ENCODE measurements around the gene HDAC6.
"Not testable (repeated sequence)": the region's sequence is repeated elsewhere in the genome, so short reads cannot be mapped to it uniquely, and the experiment has no call there.

Gene HDAC6

DNA sequence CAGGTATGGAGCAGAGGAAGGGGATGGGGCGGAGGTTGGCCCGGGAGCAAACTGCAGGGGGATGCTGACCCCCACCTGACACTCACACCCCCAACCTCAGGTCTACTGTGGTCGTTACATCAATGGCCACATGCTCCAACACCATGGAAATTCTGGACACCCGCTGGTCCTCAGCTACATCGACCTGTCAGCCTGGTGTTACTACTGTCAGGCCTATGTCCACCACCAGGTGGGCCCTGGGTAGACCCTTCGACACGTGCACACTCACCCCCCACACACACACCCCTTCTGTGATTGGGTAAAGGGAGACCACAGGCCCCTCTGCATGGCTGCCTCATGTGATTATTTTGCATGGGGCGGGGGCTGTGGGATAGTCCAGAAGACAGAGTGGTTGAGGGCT lies 22.2 kb downstream of the HDAC6 start:
- DNase-seq (ENCODE audit: low read depth in 3 of 3, low spot score in 1 of 3): no peak

DNA sequence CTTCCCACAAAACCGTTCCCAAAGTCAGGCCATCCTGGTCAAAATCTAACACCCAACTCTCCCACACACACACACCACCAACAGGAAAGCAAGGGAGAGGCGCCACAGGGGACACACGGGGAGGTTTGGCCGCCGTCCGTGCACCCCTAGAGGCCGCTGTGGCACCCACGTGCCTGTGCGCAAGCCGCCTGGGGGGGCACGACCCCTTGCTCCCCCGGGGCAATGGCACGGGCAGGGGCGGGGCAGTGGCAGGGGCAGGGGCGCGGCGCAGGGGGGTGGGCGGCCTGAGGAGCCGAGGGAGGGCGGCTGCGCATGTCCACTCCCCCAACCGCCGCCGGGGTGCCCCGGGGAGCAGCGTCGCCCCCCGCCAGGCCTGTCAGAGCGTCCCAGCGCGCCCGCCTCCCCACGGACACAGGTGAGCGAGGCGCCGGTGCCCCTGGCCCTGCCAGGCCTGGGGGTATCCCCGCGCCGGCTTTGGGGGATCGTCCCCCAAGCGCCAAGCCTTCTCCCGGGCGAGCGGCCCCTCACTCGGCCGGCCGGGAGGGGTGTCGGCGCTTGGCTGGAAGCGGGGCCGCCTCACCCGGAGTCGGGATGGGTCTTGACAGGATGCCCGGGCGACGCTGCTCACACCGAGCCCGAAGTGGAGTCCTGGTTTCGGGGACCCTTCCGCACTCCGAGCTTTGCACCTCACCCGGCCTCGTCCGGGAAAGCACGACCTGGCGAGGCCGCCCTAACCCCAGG lies 24.4 kb downstream of the HDAC6 start, which contains the start of gene ERAS:
TSS of gene ERAS (plus strand) at position 379 of the 741 bp plus-strand sequence. CDS start 2,611 bp downstream, outside the sequence.
- DNase-seq (ENCODE audit: low read depth in 3 of 3, low spot score in 1 of 3): no peak

DNA sequence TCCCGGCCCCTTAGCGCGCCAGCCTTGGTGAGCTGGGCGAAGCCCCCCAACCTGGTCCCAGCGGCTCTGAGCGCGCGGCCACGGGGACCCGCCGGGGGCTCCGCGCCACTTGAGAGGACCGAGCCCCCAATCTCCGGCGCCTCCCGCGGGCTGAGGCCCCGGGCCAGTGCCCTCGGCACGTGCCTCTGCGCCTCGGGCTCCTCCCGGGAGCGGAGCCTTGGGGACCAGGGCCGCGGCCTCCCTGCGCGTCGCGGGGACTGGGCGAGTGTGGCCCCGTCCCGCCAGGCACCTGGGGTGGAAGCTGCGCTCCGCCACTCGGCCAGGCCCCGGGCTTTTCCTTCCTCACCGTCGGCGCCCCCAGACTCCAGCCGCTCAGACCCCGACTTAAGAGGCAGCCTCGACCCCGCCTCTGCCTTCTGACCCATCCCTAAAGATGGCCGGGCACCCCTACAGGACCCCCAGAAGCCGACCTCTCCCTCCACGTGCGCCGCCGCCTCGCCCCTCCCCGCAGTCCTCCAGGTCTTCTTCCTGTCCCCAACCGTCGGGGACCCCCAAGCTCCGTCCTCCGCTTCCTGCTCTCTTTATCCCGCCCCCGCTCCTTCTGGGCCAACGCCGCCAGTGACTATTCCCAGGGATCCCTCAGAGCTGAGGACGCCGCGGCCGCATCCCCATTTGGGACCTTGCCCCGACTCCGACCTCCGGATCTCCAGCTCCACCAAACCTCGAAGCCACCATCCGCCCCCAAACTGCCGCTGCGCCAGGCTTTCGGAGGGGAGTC lies 25.2 kb downstream of the HDAC6 start:
- DNase-seq (ENCODE audit: low read depth in 3 of 3, low spot score in 1 of 3): no peak

DNA sequence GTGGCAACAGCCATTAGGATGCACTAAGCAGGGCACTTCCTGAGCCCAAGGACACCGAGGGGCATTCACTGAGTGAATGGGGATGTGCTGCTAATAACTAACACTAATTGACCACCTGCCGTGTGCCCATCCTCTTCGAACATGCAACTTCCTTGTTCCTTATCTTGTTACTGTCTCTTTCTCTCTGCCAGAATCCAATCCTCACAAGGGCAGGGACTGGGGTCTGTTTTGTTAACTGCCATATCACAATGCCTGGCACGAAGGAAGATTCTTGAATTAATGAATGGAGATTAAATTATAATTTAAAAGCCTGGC lies 25.7 kb downstream of the HDAC6 start:
- no peak for DNase-seq (ENCODE audit: low read depth in 3 of 3, low spot score in 1 of 3)

DNA sequence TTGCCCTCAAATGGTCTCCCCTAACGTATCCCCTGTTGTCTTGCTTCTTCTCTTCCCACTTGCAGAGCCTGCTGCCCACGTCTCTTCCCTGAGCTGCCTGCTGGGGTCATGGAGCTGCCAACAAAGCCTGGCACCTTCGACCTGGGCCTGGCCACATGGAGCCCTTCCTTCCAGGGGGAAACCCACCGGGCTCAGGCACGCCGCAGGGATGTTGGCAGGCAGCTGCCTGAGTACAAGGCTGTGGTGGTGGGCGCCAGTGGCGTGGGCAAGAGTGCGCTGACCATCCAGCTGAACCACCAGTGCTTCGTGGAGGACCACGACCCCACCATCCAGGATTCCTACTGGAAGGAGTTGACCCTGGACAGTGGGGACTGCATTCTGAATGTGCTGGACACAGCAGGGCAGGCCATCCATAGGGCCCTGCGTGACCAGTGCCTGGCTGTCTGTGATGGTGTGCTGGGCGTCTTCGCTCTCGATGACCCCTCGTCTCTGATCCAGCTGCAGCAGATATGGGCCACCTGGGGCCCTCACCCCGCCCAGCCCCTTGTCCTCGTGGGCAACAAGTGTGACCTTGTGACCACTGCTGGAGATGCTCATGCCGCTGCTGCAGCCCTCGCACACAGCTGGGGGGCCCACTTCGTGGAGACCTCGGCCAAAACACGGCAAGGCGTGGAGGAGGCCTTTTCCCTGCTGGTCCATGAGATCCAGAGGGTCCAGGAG lies 27.3 kb downstream of the HDAC6 start:
- DNase-seq (ENCODE audit: low read depth in 3 of 3, low spot score in 1 of 3): no peak

DNA sequence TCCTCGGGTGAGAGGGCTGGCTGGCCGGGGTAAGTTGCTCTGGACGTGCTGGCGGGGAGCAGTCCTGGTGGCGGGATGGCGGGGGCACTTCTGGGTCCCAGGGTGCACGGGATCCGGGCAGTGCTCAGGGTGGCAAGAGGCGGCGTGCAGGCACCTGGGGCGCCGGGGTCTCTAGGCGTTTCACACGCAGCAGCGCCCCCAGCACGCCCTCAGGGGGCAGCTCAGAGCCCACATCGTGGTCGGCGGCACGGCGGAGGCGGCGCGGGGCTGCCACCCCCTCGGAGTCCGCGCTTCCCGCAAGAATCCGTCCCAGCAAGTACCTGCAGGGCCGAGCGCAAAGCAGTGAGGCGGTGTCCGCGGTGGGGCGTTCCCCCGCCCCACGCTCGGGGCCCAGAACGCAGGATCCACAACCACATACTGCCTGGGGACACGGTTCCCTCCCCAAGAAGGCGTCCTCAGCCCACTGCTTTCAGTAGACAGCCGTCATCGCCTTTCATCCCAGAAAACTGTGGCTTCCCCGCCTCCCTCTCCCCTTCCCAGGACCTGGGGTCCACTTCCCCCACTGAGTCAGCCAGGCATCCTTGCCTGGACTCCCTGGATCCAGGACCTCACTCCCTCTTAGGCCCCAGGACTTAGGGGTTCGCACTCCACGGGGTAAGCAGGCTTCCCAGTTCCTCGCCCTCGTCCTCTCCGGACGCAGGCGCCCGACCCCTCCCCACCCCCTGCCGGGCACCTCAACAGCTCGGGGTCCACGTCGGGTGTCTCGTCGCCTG lies 29.5 kb downstream of the HDAC6 start:
- no peak for DNase-seq (ENCODE audit: low read depth in 3 of 3, low spot score in 1 of 3)

DNA sequence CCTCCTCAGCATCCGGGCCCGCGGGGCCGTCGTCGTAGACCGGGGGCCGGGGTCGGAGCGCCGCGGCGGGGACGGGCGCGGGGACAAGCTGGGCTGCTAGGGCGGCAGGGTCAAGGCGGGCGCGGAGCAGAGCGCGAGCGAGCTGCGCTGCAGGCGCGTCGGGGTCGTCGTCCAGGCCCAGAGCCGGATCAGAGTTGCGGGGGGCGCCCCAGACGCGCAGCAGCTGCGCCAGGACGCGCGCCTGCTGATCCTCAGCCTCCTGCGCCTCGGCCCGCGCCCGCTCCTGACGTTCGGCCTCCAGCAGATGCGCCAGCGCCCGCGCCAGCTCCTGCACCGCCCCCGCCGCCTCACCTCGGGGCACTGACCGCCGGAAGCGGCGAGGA lies 30.0 kb downstream of the HDAC6 start:
- no peak for DNase-seq (ENCODE audit: low read depth in 3 of 3, low spot score in 1 of 3)

DNA sequence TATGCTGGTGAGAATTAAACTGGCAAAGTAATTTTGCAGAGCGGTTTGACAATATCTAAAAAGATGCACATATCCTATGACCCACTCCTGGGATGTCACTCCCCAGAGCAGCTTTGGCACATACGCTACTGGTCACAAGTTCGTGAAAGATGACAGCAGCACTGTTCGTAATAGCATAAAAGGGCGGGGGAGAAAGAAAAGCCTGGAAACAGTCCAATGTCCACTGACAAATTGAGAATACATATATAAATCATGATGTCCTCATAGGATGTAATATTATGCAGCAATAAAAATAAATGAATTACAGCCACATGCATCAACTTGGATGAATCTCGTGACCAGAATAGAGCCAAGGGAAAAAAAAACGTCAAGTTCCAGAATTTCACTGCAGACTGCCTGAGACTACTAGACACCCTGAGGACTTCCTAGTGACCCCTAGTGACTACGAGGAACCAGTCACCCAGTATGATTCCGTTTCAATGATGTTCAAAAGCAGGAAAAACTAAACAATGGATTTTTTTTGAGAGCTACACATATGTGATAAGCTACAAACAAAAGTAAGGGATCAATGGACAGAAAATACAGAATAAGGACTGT lies 31.8 kb downstream of the HDAC6 start:
- no peak for DNase-seq (ENCODE audit: low read depth in 3 of 3, low spot score in 1 of 3)

DNA sequence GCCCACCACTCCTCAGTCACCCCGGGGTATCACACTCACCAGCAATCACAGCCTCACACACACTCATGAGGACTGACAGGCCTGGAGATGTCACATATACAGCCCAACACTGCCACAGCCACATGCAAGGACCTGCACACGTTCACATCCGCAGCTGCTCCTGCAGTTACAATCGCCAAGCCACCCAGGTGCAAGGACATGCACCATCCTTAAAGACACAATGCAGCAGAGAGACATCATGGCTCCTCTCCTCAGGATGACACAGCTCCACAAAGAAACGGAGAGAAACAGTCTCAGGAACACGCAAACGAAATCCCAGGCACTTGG lies 32.5 kb downstream of the HDAC6 start:
- DNase-seq (ENCODE audit: low read depth in 3 of 3, low spot score in 1 of 3): no peak

DNA sequence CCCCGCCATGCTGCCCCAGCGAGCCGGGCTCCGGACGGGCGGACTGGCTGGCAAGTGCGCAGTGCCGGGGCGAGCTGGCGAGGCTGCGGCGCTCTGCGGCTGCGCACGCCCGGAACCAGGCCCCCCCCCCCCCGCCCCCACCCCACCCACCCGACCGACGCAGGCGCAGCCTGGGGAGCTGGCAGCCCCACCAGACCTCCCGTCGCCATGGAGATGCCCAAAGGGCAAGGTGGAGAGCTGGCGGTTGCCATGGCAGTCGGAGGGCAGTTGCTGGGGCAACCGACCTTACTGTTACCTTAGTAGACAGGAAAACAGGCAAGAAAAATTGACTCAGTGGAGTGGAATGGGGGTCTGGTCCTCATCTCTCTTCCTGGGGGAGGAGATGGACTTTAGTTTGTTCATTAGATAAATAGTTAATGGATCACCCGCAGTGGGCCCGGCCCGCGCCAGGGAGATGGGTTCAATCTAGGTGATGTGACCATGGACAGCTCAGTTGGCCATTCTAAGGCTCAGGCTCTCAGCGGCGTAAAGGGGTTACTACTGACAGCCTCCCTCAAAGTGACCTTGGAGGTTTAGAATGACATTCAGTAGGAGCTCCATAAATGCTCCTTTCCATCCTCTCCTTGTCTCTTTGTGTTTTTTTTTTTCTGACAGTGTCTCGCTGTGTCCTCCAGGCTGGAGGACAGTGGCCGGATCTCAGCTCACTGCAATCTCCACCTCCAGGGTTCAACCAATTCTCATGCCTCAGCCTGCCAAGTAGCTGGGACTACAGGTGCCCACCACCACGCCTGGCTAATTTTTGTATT lies 33.9 kb downstream of the HDAC6 start, which contains the start of gene PCSK1N:
TSS of gene PCSK1N (minus strand) at position 87 of the 806 bp plus-strand sequence. CDS start at position 9, 78 bp downstream.
- peak in 1 of 3 donors; percentile 6 for DNase-seq (ENCODE audit: low read depth in 3 of 3, low spot score in 1 of 3)

DNA sequence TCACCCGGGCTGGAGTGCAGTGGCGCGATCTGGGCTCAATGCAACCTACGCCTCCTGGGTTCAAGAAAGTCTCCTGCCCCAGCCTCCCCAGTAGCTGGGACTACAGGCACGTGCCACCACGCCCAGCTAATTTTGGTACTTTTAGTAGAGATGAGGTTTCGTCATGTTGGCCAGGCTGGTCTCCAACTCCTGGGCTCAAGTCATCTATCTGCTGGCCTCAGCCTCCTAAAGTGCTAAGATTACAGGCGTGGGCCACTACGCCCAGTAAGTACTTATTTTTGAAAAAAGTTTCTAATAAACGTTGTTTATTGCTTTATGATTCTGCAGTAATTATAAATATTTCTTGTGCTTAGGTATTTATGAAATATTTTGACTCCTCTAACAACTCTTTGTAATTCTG lies 37.8 kb downstream of the HDAC6 start:
- no peak for DNase-seq (ENCODE audit: low read depth in 3 of 3, low spot score in 1 of 3)

DNA sequence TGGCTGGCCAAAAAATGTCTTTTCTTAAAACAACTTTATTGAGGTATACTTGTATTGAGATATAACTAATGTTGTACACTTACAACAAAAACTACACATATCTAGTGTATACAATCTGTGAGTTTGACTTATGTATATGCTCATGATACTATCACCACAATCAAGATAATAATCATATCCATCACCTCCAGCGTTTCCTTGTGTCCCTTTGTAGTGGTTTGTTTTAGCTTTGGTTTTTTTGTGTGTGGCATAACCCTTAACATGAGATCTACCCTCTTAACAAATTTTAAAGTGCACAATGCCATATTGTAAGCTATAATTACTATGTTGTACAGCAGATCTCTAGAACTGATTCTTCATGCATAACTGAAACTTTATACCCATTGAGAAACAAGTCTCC lies 47.0 kb downstream of the HDAC6 start:
- DNase-seq (ENCODE audit: low read depth in 3 of 3, low spot score in 1 of 3): no peak

DNA sequence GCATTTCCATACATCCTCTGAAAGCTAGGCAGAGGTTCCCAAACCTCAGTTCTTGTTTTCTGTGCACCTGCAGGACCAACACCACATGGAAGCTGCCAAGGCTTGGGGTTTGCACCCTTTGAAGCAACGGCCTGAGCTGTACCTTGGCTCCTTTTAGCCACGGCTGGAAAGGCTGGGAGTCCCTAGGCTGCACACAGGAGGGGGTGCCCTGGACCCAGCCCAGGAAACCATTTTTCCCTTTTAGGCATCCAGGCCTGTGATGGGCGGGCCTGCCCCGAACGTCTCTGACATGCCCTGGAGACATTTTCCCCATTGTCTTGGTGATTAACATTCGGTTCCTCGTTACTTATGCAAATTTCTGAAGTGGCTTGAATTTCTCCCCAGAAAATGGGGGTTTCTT lies 51.0 kb downstream of the HDAC6 start:
- DNase-seq (ENCODE audit: low read depth in 3 of 3, low spot score in 1 of 3): no peak

DNA sequence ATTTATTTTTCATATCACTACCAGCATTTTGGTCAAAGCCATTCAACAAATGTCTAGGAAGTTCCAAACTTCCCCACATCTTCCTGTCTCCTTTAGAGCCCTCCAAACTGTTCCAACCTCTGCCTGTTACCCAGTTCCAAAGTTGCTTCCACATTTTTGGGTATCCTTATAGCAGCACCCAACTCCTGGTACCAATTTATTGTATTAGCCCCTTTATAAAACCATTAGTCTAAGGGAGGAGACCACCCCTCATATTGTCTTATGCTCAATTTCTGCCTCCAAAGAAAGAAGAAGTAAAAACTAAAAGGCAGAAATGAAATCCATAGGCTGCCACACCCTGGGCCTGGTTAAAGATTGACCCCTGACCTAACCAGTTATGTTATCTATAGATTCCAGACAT lies 51.6 kb downstream of the HDAC6 start:
- not testable (repeated sequence) for DNase-seq (ENCODE audit: low read depth in 3 of 3, low spot score in 1 of 3)

DNA sequence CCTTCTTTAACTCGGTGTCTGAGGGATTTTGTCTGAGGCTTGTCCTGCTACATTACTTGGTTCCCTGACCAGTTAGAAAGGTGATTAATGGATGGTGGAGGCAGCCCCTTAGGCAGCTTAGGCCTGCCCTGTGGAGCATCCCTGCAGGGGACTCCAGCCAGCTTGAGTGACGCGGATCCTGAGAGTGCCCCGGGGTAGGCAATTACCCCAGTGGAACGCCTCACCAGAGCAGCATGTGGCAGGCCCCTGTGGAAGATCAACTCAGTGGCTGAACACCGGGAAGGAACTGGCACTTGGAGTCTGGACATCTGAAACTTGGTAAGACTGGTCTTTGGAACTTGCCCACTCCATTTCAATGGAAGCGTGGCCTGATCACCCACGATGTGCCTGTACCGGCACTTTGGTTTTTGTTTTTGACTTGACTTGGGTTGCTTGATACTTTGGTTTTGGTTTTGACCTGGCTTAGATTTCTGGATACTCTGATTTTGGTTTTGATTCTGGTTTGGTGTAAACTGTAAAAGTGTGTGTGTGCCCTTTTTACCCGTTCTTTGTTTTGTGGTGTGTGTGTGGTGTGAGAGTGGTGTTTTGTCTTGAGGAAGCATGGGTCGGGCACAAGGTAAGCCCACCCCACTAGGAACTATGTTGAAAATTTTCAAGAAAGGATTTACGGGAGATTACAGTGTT lies 52.4 kb downstream of the HDAC6 start:
- DNase-seq (ENCODE audit: low read depth in 3 of 3, low spot score in 1 of 3): not testable (repeated sequence)

DNA sequence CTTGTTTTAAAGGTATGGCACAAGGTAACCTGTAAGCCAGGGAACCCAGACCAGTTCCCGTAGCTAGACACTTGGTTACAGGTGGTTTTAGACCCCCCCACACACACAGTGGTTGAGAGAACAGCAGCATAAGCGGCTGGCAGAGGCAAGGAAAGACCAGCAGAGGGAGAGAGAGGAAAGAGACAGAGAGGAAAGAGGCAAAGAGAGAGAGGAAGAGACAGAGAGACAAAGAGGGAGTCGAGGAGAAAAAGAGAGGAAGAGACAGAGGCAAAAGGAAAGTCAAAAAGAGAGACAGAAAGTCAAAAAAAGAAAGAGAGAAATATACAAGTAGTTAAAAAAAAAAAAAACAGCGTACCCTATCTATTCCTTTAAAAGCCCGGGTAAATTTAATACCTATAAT lies 53.0 kb downstream of the HDAC6 start:
- DNase-seq (ENCODE audit: low read depth in 3 of 3, low spot score in 1 of 3): no peak

DNA sequence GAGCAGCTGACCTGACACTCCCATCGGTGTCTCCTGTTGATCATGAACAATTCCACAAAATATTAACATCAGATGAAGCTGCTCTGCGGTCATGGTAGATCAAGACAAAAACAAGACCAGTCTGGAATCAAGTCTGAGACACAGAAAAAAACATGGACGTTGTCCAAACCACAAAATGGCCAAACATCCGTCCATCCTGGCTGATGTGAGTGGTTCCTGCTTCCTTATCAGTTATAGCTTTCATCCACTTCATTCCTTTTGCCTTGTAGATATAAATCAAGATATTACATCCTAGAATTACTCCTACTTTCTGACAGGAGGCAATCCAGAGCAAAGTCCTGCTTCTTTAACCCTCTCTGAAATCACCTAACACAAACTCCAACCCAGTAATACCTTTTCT lies 62.3 kb downstream of the HDAC6 start:
- no peak for DNase-seq (ENCODE audit: low read depth in 3 of 3, low spot score in 1 of 3)

DNA sequence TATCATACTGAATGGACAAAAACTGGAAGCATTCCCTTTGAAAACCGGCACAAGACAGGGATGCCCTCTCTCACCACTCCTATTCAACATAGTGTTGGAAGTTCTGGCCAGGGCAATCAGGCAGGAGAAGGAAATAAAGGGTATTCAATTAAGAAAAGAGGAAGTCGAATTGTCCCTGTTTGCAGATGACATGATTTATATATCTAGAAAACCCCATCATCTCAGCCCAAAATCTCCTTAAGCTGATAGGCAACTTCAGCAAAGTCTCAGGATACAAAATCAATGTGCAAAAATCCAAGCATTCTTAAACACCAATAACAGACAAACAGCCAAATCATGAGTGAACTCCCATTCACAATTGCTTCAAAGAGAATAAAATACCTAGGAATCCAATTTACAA lies 70.2 kb downstream of the HDAC6 start:
- not testable (repeated sequence) for DNase-seq (ENCODE audit: low read depth in 3 of 3, low spot score in 1 of 3)

All from stimulated activated CD4-positive, alpha-beta T cell treated with anti-CD3 and anti-CD28 coated beads, TNF-alpha, amount 100 ng/mL, for 1 hour (primary cell).